ENCODE results near the gene PRPF38B.

PRPF38B gene

GRCh38 chr1:108716437-108717230 lies 24.5 kb downstream of the PRPF38B start:
- no peak for DNase-seq (ENCODE audit: insufficient read length, low spot score)
- no peak for FAIRE-seq

DNA sequence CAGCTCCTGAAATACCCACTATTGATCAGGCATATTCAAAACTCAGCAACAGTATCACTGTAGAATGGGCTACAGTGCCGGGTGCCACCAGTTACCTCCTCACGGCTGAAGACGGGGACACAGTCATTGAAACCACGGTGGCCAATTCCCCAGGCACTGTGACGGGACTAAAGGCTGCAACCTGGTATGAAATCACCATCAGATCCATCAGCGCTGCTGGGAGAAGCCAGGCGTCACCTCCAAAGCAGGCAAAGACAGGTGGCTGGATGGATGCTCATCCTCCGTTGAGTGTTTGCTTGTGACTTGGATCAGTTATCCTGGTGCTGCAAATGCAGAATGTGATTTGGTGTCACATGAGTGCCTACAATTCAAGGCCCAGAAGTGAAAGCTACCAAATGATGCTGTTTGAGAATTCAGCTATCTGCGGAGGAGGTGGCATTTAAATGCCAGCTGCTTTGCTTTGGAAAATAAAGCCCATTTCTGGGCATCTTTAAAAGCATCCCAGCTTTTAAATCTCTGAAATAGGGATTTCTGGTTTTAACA lies 25.7 kb downstream of the PRPF38B start:
- FAIRE-seq = no peak
- no peak for DNase-seq (ENCODE audit: insufficient read length, low spot score)

DNA sequence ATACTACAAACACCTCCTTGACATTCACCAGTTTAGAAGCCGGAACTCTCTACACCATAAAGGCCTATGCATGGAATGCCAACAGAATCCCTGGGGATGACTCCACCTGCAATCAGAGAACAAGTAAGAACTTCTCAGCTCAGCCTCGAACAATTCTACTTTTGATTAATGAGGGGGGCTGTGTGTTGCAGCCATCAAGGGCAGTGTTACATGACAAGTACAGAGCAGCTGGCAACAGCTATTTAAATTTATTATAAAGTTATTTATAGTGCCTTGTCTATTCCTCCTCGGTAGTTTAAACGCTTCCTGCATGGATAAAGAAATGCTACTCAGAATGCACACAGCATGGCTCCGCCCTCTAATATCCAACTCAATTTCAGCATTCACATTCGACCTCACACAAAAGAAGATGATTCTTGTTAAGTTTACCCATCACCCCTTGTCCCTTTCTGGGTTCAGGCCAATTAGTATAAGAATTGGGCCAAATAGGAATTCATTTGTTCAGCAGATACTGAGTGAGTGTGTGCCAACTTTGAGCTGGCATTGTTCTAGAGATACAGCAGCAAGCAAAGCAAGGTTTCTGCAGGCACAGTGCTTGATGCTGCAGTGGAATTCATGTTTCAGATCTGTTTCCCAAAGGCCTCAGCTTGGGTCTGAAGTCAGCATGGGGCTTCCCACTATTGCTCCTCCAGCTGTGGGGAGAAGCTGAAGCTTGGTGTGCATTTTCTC lies 27.0 kb downstream of the PRPF38B start:
- DNase-seq (ENCODE audit: insufficient read length, low spot score) (no peak), FAIRE-seq (no peak)

- DNase-seq (ENCODE audit: insufficient read length, low spot score) (no peak), FAIRE-seq (no peak)
Observed at GRCh38 chr1:108719656-108720435, 27.7 kb downstream of the PRPF38B start.

DNA sequence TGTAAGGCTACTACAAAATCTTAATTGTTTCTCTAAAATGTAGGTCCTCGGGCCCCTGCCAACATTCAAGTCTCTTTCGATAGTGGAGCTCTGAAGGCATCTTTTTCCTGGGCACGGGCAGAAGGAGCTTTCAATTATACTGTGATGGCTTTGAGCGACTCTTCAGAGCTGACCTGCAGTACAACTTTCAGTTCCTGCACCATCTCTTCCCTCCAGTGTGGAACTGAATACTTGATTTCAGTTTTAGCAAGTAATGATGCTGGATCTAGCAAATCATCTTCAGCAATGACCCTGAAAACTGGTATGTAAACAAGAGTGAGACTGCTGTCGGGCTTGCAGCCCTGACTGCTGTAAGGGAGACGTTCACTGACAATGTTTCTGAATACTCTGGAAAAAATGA lies 30.2 kb downstream of the PRPF38B start:
- no peak for DNase-seq (ENCODE audit: insufficient read length, low spot score)
- FAIRE-seq = no peak

- DNase-seq (ENCODE audit: insufficient read length, low spot score) (no peak), FAIRE-seq (no peak)
Observed at GRCh38 chr1:108725906-108726305, 33.8 kb downstream of the PRPF38B start.

DNA sequence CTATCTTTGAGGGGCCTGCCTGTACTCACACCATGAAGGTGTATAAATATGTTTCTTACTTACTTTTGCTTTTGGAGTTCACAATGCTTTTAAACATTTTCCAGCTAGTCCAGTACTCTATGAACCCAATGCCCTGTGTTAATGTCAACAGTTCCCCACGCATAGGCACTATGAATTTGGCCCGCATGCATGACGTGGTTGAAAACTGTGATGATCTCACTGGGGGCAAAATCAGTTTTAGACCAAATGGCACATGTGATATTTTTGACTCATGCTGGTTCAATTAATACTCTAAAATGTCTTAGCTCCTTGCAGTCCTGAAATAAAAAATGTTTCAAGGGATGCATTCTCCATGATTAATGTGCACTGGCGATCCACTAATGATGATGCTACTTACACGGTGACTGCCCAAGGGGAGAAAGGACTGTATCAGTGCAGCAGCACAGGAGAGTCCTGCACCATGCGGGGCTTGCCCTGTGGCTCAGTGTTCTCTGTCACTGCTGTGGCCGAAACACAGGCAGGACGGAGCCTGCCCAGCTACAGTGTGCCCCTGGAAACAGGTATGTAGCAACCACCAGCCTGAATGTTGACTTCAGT lies 36.3 kb downstream of the PRPF38B start:
- FAIRE-seq (no peak), DNase-seq (ENCODE audit: insufficient read length, low spot score) (no peak)

DNA sequence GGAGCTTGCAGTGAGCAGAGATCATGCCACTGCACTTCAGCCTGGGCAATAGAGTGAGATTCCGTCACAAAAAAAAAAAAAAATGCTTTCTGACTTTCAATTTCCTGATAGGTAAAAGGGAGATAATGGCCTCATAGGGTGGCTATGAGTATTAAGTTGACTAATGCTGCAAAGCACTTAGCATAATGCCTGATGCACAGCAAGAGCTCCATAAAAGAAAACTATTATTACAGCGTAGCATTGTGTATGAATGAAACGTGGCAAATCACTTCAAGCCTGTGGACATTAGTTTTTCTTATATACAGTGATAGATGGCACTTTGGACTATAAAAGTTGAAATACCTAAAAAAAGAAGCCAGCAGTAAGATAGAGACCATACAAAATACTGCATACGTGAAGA lies 37.4 kb downstream of the PRPF38B start:
- FAIRE-seq (no peak), DNase-seq (ENCODE audit: insufficient read length, low spot score) (no peak)

- FAIRE-seq (no peak), DNase-seq (ENCODE audit: insufficient read length, low spot score) (no peak)
Observed at GRCh38 chr1:108732398-108732797, 40.3 kb downstream of the PRPF38B start.

DNA sequence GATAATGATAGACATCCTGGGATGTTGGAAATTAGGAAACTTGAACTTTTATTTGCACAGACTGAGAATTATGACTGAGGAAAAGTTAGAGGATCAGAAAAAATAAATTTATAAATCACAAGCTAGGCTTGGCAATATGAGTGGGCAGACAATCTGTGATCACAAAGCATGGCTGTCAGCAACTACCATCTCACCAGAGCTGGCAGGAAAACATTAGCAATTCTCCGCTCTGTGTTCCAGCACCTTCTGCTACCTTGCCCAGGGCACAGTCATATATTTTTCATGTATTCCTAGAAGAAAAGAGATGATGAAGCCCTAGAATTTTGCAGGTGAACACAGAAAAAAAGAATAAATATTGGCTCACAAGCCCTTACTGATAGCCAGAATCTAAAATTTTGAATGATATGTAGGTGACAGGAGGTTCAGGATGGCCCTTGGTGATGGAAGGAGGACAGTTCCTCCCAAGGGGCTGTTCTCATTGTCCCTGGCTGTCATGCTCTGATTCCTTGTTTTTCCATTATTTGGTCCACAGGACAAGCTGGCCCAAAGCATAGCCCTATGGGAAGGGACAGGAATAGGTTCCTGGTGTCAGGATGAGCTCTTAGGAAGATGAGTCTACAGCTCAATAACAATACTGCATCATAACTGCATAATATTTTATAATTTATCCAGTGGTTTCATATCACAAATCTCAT lies 42.2 kb downstream of the PRPF38B start:
- FAIRE-seq (no peak), DNase-seq (ENCODE audit: insufficient read length, low spot score) (no peak)

GRCh38 chr1:108742253-108742652 lies 50.1 kb downstream of the PRPF38B start:
- no peak for FAIRE-seq
- DNase-seq (ENCODE audit: insufficient read length, low spot score) = no peak

DNA sequence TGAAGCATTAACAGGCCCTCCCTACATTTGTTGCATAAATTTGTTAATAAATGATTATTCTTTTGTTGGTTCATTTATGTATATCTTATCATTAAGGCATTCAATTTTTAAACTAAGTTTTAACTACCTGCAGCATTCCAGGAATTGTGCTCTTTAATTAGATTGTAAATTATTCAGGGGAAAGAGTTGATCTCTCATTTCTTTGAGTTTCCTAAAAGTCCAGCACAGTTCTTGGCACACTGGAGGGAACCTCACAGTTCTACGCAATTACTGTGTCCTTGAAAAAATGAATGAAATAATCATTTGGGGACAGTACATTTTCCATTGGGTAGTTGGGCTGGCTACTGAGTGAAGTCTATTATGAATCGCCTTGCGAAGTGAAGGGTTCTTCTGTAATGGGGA lies 53.9 kb downstream of the PRPF38B start:
- no peak for FAIRE-seq
- no peak for DNase-seq (ENCODE audit: insufficient read length, low spot score)

DNA sequence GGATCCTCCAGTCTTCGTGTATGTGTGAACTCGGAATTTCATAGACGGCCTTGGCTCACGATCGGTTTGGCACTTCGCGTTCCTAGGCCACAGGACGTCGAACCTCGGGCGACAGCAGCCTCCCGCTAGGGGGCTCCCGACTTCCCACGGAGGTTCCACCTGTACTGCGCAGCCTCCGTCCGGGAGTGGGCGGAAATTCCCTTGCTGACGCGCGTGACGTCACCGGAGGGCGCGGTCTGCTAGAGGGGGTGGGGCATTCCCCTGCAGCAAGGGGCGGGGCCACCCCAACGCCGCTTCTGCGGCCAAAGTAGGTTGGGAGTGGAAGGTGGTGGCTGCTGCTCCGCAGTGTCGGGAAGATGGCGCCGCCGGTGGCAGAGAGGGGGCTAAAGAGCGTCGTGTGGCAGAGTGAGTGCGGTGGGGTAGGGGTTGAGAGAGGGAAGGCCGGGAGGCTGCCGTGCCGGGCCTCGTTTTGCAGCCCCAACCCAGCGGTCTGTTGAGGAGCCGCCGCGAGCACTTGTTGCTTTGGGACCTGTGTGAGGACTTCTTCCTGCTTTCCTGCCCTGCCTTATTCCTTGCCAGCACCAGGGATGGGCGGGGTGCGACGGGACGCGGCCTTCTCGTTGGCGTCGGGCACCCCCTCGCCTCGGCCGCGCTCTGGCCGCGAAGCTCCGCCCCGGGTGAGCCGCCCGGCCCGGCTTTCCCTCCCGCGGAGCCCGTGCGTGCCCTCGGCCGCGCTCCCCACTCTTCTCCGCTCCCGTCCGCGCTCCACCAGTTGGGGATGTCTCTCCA lies 54.5 kb downstream of the PRPF38B start, which contains the start of gene STXBP3:
Gene STXBP3, plus strand, starts transcription at position 293 of the 789 bp plus-strand sequence. Its CDS starts 64 bp downstream, at position 357.
- peak; percentile 86 for DNase-seq (ENCODE audit: insufficient read length, low spot score)
- FAIRE-seq = peak; percentile 99

GRCh38 chr1:108747171-108747850 lies 55.2 kb downstream of the PRPF38B start:
- DNase-seq (ENCODE audit: insufficient read length, low spot score) (no peak), FAIRE-seq (peak; percentile 82)

- DNase-seq (ENCODE audit: insufficient read length, low spot score) (no peak), FAIRE-seq (no peak)
Observed at GRCh38 chr1:108747898-108748297, 55.8 kb downstream of the PRPF38B start.

- FAIRE-seq = no peak
- no peak for DNase-seq (ENCODE audit: insufficient read length, low spot score)
Observed at GRCh38 chr1:108749081-108749480, 57.0 kb downstream of the PRPF38B start.

GRCh38 chr1:108750476-108751181 lies 58.5 kb downstream of the PRPF38B start:
- DNase-seq (ENCODE audit: insufficient read length, low spot score) (no peak), FAIRE-seq (no peak)
